HG02852 (cell line): ENCODE data around the gene CD27.

Experiments
- ATAC-seq: cut with Tn5 transposase; IDR thresholded peaks from one replicate; pipeline ENCODE4 v1.9.1; 2021; ENCODE audit warnings: mild to moderate bottlenecking, moderate library complexity; ENCODE audit not compliant: unreplicated experiment

Gene CD27

DNA sequence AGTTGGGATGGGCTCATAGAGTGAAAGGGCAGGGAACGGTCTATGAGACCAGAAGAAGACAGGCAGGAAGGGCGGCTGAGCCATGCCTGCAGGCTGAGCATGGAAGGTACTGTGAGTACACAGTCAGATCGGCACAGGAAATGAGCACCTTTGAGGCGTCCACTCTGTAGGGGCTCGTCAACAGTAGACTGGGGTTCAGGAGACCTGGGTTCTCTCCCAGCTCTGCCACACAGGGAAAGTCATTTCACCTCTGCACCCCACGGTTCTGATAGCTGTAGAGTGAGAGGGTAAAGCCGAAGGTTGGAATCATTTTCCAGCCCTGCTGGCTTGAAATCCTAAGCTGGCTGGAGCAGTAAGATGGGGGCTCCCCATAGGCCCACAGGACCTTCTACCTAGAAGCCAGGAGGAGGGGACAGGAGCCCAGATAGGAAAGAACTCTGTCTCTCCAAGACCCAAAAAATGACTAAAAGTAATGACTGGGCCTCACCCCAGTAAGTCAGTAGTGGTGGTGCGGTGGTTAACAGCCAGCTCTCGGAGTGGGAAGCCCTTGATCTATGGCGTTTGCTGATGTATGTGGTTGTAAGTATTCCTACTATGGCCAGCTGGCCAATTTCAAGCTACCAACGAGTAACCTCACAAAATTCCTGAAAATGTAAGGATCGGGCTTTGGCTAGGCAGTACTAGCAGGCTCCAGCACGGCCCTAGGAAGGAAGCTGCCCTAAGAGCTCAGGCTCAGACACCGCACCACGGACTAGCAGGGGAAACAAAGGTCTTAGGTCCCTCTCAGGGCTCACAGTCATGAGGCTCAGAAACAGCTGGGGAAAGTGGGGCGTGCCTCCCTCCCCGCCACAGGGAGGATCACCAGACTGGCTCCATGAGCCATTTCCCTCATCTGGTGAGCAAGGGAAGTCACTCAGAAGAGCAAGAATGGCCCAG is 10.3 kb upstream of the CD27 start:
- no peak for ATAC-seq

DNA sequence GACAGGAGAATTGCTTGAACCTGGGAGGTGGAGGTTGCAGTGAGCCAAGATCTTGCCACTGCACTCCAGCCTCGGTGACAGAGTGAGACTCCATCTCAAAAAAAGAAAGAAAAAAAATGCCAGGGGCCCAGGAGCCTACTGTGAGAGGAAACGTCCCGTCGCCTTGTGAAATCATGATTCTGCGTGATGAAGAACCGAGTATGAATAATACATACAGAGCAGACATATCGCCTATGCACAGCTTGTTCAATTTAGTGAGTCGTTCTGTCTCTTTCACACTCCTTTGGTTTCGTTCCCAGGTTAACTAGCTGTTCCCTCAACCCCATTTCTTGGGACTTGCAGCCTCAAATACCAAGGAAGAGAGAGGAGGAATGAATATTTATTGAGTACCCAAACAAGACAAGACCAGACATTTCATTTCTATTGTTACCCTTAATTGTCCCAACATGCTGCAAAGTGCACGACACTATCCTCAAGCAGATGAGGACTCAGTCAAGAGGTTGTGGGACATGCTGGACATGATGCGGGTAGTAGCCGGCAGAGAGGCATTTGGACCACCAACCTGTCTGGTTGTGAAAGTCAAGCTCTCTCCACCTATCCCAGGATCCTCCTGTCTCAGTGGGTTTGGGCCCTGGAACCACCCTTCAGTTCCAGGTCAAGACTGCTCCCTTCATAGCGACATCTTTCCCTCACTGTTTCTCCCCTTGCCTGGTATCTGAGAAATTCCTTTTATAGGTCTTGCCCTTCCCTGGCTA is 8.6 kb upstream of the CD27 start:
- no peak for ATAC-seq

DNA sequence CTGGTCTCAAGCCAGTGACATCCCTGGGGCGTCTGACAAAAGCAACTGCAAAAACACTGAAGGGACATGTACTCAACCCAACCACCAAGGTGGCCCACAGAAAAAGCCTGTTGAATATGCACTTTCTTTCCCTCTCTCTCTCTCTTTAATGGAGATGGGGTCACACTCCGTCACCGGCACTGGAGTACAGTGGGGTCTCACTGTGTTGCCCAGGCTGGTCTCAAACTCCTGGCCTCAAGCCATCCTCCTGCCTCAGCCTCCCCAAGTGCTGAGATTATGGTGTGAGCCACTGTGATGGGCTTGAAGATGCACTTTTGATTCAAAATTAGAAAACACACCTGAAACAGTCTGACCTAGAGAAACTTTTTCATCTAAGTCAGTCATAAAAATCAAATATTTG is 7.2 kb upstream of the CD27 start:
- ATAC-seq, result no peak

DNA sequence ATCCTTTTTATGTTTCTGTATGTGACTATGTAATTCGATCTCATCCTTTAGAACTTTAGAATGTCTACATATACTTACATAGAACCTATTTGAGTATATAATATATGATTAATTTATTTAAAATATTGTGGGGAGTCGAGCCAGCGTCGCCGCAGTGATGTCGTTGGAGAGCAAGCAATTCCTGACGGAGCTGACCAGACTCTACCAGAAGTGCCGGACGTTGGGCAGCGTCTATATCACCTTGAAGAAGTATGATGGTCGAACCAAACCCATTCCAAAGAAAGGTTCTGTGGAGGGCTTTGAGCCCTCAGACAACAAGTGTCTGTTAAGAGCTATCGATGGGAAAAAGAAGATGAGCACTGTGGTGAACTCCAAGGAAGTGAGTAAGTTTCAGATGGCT is 6.4 kb upstream of the CD27 start:
- no peak for ATAC-seq

DNA sequence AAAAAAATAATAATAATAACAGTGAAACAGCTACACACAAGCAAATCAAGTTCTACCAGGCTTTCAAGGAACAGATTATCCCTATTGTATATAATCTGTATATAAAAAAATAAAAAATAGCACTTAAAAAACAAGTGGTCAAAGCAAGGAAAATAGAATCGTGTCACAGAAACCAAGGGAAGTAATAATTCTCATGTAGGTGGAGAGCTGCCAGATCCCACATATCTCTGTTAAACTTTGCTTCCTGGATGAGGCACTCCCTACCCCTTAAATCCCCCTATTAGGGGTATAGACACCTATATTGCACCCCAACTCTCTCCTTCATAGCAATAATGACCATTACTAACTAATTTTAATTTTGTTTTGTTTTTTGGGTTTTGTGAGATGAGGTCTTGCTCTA is 4.4 kb upstream of the CD27 start:
- ATAC-seq, result no peak

DNA sequence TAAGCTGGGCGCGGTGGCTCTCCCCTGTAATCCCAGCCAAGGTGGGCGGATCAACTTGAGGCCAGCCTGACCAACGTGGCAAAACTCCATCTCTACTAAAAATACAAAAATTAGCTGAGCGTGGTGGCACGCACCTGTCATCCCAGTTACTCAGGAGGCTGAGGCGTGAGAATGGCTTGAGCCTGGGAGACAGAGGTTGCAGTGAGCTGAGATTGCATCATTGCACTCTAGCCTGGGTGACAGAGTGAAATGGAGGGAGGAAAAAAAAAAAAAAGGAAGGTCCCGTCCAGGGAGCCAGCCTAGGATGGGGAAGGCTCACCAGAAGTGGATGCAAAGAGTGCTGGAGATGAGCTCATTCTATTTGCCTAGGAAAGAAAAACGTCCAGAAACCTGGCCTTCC is 1.9 kb upstream of the CD27 start:
- no peak for ATAC-seq

DNA sequence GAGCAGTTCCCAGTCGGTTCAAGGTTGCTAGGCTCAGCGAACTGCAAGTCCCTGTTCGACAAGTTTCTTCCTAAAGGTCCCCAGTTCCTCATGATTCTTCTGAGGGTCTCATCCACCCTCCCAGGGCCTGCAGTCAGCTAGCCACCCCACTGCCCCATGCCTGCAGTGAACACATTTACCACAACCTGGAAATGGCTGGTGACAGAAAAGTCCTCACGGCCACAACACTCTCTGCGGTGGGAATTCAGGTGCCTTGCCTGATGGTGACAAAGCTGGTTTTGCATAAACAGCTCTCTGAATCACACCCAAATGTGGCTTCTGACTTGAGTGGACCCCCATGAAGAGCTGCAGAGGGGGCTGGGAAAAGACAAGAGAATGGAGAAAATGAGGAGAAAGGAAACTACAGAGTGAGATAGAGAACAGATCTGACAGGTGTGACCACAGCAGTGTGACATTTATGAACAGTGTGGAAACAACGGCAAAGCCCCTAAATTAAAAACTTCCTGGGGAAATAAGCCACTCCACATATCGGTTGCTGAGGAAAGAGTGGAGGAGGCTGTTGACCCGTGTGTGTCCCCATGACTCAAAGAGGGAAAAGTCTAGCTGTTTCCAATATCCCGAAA is 1.3 kb upstream of the CD27 start:
- no peak for ATAC-seq

DNA sequence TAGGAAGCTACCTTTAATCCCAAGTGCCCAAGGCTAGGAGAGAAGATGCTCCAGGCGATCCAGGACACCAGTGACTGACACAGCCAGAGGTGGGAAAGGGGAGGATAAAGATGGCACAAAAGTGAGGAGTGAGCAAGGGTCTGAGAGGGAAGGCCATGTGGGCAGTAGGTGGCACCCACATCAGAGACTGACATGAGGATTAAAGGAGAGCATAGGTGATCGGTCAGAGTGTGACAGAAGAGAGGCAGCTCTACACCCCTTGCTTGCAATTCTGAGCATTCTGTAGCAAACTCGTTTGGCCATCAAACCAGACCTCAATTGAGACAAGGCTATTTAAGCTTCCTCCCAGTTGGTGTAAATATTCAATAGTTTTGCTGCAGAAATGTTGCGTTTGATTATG is 724 bp upstream of the CD27 start:
- no peak for ATAC-seq

DNA sequence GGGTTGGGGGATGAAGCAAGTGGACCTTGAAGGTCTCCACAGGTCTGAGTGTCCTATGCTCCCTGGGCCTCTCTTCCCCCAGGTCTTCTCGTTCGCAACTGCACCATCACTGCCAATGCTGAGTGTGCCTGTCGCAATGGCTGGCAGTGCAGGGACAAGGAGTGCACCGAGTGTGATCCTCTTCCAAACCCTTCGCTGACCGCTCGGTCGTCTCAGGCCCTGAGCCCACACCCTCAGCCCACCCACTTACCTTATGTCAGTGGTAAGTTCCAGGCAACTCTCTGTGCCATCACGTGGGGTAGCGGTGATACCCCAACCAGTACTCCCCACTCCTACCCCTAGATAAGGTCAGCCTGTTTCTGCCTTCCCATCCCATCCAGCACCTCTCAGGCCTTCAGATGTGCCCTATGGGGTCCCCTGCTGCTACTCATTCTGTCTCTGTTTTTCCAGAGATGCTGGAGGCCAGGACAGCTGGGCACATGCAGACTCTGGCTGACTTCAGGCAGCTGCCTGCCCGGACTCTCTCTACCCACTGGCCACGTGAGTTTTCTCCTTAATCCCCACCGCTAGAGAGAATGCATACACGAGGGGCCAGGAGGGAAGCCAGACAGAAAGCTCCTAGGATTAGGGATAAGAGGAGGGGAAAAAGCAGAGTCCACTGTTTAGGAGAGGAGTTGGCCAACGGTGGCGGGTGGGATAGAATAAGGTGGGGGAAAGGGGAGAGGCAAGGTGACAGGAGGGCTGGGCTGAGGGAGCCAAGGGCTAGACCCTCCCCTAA is 5.5 kb downstream of the CD27 start:
- no peak for ATAC-seq

DNA sequence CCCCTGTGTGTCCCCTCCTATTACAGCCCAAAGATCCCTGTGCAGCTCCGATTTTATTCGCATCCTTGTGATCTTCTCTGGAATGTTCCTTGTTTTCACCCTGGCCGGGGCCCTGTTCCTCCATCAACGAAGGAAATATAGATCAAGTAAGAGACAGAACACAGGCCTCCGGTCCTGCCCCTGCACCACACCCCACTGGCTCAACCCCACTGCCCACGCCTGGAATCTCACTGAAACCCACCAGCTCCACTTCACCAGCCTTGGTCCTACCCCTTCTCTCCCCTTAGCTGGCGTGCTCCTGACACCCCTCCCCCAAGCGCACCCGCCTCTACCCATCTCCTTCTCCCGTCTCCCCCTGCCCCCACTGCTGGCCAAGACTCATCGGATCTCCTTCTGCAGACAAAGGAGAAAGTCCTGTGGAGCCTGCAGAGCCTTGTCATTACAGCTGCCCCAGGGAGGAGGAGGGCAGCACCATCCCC is 6.2 kb downstream of the CD27 start:
- no peak for ATAC-seq

DNA sequence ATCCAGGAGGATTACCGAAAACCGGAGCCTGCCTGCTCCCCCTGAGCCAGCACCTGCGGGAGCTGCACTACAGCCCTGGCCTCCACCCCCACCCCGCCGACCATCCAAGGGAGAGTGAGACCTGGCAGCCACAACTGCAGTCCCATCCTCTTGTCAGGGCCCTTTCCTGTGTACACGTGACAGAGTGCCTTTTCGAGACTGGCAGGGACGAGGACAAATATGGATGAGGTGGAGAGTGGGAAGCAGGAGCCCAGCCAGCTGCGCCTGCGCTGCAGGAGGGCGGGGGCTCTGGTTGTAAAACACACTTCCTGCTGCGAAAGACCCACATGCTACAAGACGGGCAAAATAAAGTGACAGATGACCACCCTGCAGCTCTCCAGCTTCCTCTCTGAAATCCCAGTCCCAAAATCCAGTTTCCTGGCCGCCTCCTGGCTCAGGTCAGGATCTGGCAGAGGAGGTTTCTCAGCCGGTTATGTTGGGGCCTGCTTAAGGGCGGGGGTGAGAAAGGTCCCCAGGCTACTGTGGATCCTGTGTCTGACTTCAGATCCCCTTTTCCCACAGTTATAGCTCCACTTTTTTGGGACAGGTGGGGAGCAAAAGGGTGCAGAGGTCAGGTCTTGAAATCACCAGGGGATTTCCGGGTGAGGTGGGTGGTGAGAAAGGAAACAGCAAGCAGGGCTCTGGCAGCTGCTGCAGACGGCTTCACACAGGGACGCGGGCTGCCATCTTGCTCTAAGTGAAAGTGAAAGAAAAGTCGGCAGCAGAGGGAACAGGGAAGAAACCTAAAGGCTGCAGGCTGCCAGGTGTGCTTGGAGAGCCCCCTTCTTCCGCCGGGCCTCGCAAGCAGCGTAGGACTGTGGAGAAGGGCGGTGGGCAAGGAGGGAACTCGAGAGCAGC is 6.8 kb downstream of the CD27 start, which contains the start of gene TAPBPL:
Gene TAPBPL, plus strand, starts transcription at position 695 of the 897 bp plus-strand sequence. CDS start 207 bp downstream, outside the sequence.
- peak; percentile 60 for ATAC-seq

DNA sequence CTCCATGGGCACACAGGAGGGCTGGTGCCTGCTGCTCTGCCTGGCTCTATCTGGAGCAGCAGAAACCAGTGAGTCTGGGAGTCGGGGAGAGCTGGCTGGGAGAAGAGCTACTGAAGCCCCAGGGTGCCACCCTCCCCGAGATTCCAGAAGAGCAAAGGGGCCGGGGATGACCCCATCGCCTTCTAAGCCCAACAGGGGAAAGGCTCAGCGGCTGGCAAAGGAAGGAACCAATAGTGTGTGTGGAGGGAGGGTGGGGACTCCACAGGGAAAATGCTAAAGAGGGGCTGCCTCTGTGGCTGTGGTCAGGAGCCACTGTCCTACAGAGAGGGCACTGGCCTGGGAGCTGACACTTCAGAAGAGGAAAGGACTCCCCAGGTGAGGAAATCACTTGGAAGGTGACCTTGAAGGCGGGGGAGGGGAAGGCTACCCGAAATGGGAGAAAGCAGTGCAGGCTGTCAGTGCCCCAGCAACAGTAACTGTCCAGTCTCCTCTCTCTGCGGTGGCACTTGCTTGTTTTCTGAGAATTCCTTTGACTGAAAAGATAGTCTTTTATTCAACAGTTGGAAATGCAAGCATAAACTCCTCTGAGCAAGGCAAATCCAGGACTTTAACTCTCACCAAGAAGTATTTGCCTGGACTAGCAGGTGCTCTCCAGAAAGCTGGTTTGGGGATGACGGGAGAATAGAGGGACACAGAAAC is 7.6 kb downstream of the CD27 start:
- ATAC-seq, result peak; percentile 19

DNA sequence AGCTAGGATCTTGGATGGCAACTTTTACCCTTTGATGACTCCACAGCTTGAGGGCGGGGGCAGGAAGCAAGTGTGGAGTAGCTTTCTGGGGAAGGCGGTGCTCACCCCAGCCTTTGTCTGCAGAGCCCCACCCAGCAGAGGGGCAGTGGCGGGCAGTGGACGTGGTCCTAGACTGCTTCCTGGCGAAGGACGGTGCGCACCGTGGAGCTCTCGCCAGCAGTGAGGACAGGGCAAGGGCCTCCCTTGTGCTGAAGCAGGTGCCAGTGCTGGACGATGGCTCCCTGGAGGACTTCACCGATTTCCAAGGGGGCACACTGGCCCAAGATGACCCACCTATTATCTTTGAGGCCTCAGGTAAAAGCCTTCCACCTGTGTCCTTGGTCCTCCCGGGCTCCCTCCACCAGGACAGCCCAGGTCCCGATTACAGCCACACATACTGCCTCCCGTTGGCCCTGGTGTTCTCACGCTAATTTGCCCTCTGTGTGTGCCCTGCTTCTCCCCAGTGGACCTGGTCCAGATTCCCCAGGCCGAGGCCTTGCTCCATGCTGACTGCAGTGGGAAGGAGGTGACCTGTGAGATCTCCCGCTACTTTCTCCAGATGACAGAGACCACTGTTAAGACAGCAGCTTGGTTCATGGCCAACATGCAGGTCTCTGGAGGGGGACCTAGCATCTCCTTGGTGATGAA is 8.3 kb downstream of the CD27 start:
- ATAC-seq, result no peak

DNA sequence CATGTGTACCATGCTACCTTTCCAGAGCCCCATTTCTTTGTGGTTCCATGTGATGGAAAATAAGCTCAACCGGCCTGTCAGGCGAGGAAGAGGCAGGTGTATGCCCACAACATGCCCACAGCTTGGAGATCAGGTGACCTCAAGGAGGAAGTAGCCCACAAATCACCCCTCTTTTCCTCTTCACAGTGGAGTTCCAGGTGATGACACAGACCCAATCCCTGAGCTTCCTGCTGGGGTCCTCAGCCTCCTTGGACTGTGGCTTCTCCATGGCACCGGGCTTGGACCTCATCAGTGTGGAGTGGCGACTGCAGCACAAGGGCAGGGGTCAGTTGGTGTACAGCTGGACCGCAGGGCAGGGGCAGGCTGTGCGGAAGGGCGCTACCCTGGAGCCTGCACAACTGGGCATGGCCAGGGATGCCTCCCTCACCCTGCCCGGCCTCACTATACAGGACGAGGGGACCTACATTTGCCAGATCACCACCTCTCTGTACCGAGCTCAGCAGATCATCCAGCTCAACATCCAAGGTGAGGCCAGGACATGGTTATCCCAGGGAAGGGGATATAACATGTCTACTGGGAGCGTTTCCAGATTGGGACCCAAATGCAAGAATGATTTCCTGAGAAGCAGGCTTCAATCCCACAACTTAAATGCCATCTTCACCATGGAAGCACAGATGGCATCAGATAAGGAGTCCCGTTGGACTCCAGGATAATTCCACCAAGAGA is 12.6 kb downstream of the CD27 start:
- no peak for ATAC-seq

DNA sequence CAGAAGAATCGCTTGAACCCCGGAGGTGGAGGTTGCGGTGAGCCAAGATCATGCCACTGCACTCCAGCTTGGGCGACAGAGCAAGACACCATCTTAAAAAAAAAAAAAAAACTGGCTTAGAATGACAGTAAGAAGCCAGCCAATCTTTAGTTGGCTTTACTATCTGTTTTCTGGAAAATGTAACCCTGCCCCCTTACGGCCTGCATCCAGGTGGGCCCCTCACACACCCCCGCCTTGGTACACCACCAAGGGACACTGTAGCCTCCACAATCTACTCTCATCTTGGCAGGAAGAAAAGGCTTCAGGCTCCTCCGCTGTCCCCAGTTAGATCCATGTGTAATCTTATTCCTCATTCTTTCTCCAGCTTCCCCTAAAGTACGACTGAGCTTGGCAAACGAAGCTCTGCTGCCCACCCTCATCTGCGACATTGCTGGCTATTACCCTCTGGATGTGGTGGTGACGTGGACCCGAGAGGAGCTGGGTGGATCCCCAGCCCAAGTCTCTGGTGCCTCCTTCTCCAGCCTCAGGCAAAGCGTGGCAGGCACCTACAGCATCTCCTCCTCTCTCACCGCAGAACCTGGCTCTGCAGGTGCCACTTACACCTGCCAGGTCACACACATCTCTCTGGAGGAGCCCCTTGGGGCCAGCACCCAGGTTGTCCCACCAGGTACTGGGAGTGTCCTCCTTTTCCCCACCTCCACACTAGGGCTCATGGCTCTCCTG is 13.7 kb downstream of the CD27 start:
- ATAC-seq, result no peak

DNA sequence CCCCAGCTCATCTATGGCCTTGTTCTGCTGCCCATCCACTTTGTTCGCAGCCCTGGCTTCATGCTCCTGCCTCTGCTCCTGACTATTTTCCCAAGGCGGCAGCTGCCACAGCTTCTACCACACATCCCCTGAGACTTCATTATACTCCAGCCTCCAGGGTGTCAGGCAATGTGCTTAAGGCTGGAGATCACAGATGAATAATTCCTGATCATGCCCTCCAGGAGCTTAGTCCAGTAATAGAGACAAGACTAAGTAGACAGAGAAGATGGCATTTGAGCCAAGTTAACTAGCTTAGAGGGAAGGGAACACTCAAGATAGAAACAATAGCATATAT is 14.2 kb downstream of the CD27 start:
- no peak for ATAC-seq

DNA sequence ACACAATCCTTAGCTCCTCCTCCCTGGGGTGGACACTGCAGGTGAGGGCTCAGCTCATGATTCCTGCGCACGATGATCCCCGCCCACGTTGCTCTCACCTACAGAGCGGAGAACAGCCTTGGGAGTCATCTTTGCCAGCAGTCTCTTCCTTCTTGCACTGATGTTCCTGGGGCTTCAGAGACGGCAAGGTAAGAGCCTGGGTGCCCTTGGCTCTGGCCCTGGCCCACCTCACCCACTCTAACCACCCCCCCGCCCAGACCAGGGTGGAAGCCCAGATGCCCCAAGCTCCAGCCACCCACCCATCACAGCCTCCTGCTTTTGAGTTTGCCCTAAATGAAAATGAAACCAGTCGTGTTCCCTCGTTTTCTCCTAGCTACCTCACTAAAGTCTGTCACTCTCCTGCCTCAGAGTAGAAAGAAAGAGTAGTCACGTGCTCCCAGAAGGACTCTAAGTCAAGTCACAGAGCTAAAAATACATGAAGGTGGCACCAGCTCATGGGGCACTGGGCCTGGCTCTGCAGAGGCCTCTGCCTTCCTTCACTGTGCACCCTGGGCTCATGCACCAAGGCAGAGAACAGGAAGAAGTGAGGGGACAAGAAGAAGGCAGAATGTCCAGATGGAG is 16.1 kb downstream of the CD27 start:
- ATAC-seq, result no peak
